ENCODE measurements around the gene FBXL22.

The FBXL22 gene

DNA sequence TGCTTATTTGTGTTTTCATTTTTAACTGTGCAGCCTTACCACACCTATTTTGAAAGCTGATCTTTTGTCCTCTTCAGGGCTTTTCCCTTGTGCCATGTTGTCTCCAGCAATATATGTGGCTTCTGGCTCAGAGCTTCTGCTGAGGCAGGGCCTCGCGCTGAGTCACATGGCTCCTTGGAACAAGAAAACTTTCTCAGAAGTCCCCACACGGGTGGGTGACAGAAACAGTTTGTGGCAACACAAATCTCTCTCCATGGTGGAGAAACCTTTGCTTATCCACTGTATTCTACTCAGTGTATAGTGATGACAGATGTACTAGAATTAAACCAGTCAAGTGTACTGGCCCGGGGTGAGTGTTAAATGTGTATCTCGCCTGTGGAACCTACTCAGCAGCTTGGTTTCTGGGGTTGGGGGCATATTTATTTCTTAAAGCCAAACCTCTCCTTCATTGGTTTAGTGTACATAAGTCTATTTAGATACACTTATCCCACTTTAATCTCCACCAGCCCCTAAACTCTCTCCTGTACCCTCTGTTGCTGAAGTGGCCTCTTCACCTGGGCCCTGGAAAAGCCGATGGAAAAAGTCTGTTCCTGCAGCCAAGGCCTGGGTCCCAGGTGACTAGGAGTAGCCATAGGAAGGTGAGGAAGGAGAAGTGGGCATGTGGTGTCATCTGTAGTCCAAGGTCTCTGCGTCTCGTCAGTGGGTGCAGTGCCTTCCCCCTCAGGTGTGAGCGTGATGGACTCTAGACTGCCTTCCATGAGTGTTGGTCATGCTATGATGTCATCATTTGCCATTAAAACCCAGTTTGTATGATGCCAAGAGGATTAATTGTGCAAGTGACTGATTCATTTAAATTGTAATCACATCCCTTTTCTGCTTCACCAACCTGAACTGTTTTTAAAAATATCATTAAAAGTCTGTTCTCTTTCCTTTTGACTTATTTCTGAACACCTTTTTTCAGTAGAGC, 3.2 kb upstream of the FBXL22 start:
- DNase-seq: no peak

DNA sequence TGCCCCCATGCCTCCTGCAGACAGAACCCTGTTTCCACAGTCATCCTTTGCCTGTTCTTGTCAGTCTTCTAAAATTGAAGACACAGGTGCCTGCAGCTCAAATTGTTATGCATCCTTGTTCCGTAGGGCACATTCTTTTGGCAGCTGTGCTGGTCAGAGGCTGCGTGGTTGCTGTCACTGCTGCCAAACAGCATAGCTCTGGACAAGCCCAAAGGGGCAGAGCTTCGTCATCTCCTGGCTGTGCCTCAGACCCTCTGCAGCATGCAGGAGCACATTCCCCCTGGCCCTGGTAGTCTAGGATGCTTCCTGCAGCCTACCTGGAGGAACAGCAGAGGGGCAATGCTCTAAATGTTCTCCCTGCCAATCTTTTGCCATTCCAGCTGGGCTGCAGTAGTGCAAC, 2.1 kb upstream of the FBXL22 start:
- DNase-seq: no peak

DNA sequence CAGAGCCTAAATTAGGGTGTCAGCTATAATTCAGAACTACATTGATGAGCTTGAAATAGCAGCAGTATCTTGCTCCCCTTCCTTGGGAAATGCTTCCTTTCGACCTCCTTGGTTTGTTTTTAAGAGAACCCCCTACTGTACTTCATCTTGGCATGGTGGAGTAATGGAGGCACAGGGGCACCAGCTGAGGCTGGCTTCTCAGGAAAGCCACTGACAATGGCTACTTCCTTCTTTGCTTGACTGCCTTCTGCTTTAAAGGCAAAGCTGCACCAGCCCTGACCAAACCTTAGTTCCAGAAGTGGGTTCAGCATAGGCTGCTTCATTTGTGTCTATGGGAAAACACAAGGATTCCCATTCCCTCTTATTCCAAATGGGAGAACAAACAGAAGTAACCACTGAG, 1.5 kb upstream of the FBXL22 start:
- no peak for DNase-seq

DNA sequence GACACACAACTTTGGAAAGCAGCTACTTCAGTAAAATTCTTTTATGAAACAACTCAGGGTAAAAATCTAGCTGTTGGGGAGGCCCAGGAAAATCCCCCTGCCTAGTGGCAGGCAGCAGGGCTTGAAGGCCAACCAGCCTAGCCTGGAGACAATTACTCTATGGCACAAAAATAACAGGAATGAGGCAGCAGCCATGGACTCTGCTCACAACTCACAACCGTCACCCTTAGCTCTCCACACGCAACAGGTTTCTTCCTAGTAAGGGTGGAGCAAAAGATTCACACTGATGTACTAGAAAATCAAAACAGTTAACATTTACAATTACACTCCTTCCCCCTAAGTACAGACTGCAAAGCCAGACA, 530 bp upstream of the FBXL22 start:
- no peak for DNase-seq

DNA sequence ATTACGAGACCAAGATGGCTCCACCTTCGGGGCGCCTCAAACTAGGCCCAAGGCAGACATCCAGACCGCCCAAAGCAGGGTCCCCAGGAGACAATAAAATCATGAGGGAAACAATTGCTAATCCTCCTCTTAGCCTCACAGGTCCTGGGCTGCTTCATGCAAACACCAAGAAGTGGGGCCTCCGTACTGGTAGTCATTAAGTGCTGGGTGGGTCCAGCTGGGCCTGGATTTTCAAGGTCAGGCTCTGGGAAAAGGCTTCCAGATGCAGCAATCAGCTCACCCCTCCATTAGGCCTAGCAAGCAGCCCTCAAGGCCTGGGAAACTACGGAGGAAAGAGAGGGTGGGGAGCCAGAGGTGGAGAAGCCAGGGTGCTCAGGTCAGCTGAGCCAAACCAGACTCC, 634 bp downstream of the FBXL22 start:
- no peak for DNase-seq

DNA sequence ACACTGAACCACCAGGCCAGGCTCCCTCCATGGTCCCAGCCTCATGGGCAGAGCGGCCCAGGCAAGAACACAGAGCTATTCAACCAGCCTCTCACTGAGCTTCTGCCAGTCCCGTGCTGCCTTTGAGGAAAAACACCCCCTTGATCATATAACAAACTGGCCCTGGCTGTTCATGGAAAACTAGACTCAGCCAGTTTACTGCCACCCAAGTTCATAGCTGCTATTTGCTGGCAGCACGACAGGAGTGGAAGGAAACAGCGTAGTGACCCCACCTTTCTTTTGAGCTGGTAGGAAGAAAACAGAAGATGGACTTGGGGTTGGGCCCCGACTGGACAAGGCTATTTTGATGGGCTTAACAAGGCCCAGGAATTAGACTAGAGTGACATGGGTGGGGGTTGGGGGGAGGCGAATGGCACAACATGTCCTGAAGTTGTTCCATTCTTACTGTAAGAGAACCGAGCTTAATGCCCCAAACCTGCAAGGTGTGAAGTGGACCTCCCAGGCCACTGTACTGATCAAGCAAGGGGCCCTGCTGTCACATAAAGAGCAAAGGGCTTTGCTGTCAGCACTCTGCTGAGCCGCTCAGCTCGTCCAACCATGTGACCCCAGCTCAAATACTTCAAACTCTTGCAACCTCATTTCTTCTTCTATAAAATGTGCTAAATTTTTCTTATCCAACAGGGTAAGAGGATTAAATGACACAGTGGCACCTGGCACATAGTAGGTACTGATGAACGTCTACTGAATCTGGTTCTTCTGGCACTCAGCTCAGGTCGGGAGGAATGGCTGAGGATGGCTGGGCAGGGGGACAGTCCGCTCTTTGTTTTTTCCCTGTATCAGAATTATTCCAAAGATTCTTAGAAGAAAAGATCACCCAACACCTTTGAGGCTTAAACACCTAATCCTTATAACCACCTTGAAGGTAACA, 1.6 kb downstream of the FBXL22 start:
- no peak for DNase-seq

DNA sequence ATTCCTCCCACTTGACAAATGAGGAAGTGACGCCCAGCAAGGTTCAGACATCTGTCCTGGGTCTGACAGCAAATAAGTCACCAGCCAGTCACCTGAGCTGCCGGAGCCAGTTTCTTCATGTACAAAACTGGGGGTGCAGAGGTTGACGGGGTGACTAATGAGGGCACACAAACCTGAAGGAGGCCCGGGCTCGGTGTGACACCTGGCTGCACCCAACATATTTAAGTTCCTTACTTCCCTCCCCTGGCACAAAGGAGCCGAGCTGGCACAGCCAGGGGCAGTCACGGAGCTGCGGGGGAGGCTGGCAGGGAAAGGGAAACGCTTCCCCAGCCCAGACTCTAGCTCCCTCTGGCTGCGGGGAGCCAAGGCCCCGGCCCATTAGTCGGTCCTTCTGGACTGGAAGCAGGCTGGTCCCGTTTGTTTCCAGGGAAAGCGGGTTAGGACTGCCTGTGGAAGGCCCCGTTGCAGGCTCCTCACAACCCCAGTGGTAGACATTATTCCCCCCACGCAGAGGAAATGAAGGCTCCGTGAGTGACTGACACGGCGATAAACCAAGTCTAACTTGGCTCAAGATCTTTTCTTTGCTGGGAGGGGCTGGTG, 2.3 kb downstream of the FBXL22 start:
- no peak for DNase-seq

DNA sequence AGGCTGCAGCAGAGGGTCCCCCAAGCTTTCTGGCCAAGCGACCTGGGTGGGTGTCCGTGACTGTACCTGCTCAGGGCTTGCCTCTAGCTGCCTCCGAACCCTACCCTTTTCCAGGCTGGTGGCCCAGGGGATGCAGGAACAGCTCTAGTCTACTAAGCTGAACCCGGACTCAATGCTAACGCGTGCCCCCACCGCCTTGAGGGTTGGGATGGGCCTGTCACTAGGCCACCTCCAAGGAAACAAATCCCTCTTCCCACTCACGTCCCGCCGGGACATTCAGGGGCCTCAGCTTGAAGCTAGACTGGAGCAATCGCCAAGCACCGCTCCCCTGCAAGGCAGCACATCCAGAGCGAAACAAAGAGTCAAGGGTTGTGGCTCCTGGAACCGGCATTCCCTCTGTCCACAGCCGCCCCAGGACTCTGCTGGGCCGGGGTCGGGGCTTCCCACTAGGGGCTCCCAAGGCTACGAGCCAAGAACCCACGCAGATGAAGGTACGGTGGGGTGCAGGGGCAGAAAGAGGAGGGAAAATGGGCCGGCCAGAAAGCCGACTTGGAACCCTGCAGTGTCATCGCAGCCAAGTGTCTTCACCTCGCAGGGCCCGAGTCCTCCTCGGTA, 2.9 kb downstream of the FBXL22 start:
- DNase-seq: no peak

DNA sequence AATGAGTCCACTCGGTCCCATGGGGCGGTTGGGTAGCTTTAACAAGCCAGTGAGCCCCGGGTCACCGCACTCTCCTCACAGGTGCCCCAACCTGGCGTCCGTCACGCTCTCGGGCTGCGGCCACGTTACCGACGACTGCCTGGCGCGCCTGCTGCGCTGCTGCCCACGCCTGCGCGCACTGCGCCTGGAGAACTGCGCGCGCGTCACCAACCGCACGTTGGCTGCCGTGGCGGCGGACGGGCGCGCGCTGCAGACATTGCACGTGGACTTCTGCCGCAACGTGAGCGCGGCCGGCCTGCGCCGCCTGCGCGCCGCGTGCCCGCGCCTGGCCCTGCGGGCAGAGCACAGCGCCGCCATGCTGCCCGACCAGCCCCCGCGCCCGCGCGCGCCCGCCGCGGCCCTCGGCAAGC, 3.4 kb downstream of the FBXL22 start:
- DNase-seq: peak; percentile 94

DNA sequence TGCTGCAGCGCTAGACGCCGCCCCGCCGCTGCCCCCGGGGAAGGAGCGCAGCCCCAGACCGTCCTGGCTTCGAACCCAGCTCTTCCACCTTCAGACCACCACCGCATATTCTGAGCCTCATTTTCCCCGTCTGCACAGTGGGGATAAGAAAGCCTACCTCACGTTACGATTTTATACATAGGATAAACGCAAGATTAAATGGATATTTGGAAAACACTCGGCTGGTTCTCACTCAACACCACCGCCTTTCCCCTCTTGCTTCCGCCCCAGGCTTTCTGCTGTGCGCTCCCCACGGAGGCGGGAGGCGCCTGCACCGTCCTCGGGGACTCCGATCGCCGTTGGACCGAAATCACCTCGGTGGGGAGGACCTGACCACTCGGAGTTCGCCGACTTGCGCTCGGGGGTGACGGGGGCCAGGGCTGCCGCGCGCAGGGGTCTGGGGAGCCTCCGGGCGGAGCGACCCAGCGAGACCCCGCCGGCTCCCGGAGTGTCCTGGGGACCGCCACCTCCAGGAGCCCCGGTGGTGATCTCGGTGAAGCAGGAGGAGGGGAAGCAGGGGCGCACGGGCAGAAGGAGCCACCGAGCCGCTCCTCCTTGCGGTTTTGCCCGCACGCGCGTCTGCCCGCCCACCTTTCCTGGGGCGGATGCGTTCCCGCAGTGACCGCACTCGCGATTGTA, 4.0 kb downstream of the FBXL22 start:
- DNase-seq: no peak

DNA sequence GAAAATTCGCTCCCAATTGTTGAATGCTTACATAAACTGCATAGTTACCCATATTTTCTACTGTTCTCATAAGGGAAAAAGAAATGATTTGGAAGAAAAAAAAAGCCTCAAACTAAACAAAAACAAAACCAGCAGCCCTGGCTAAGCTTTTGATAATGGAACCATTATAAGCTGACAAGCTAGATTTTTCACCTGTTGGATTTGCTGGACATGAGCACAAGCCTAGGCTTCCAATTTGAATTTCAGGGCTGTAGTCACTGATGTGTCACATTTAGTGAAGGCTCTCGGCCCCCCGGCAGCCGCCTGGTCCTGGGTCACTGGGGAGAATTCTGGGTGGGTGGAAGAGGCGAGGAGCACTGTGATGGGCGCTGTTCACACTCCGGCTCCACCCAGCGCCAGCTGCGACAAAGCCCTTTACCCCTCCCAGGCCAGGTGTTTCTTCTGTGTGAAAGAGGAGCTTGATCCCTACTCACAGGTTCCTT, 4.6 kb downstream of the FBXL22 start:
- DNase-seq: no peak

DNA sequence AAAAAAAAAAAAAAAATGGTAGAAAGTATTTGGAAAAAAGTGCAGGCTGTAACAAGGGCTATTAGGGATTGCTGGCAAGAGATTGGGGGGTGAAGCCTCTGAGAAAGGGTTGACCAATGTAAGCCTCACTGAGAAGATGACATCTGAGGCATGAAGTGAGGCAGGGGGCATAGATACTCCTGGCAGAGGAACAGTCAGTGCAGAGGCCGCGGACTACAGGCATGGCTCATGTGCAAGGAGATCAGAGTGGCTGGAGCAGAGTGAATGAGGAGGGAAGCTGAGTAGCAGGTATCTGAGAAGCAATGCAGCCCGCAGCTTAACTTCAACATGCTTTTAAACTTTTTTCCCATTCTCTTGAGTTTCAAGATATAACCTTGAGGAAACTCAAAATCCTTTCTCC, 5.4 kb downstream of the FBXL22 start:
- no peak for DNase-seq

DNA sequence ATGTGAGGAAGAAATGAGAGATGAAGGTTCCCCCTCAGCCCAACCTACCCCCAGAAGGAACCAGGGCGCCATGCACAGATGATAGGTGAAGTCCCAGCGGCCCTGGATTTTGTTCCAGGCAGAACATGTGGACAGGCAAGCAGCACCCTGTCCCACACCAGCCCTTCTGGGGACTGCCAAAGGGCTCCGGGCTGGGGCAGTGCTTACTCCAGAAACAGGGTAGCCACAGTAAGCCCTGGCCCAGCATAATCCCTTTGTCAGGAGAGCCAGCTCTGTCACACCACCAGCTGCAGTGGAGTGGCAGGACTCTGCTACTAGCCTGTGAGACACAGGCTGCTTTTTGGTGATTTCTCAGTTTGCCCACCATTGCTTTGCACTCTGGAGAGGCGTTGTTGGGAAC, 6.3 kb downstream of the FBXL22 start:
- DNase-seq: no peak

DNA sequence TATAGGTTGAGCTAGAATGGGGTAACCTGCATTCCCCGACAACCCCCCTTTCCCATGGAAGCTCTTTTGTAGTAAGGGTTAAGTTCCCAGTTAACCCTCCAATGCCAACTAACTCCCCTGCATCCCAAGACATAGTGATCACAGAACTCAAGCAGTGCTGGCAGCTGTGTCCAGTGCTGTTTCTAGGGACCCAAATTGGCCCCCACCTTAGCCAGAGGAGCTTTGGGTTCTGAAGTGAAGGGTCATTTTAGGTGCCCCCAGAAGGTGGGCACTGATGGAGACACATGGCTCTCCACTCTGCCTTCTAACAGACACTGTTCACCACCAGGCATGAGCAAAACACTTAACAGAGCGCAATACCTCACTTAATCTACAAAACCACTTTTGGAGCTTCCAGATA, 7.1 kb downstream of the FBXL22 start:
- no peak for DNase-seq

DNA sequence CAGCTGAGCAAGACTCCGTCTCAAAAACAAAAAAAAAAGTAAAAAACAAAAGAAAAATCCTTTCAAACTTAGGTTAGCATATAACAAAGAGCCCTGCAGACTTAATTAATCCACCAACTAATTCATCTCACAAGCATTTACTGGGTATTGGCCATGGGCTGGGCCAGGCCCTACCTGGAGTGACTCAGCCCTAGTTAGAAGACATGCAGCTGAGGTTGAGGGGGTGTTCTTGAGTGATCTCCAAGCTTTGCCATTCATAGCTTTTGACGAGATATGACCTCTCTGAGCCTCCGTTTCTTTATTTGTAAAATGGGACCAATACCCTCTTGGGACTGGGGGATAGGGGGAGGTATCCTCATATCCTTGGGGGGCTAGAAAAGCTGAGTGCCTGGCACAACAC, 7.8 kb downstream of the FBXL22 start:
- no peak for DNase-seq

DNA sequence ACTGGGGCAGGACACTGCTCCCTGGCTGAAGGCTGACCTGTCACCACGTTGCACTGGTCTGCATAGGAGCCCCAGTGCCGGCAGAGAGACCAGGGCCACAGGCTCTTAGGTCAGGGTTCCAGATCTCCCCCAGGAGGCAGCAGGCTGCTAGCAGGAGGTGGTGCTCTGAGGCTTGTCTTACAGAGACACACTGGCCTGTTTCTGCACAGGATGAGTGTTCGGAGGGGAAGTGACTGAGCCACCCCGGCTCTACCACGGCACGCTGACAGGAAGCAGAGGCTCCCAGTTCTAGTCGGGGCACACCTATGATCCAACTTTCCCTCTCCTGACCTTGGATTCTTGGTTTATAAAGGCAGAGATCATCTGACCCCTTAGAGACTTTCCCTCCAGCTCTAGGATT, 8.6 kb downstream of the FBXL22 start:
- DNase-seq: no peak

DNA sequence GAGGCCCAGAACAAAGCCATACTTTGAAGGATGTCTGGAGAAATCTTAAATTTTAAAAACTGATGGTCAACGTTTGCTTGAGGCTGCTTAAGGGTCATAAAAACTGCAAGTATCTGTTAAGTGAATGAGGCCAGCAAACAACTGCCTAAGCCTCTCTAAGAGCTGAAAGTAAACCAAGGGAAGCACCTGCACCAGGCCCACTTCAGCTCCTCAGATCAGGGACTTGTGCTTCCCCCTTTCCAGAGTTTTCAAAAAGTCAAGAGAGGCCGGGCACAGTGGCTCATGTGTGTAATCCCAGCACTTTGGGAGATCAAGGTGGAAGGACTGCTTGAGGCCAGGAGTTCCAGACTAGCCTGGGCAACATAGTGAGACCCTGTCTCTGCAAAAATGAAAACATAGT, 9.1 kb downstream of the FBXL22 start:
- DNase-seq: no peak

DNA sequence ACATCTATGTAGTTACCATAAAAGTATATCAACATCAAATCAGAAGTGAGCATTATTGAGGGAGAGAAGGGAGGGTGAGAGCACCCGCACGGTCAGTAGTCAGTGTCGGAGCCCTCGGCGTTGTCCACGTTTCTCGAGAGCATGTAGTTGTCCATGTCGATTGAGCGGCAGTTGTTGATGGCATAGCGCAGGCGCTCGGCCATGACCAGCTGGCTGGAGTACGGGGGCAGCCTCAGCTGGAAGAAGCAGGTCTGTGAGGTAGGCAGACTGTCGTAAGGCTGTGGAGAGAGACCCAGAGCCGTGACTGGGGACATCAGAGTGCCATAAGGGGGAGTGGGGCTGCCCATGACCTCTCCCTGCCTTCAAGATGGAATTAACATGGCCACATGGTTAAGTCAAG, 11.8 kb downstream of the FBXL22 start:
- DNase-seq: no peak

DNA sequence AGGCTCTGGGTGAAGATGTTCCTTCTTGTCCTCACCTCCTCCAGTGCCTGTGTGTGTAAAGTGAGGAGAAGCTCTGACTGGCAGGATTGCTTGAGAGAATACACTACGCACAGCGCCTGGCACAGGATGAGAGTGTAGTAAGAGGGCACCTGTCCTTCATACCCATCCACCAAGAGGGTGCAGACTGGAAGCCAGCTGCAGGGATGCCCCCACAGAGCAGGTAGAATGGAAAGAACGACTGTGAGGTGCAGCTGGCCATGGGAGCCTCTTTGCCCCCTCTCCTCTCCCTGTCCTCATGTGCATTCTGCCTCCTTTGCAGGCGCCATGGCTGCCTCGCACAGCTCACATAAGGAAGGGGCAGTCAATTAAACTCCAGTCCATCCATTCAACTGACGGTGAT, 12.3 kb downstream of the FBXL22 start:
- DNase-seq: no peak

DNA sequence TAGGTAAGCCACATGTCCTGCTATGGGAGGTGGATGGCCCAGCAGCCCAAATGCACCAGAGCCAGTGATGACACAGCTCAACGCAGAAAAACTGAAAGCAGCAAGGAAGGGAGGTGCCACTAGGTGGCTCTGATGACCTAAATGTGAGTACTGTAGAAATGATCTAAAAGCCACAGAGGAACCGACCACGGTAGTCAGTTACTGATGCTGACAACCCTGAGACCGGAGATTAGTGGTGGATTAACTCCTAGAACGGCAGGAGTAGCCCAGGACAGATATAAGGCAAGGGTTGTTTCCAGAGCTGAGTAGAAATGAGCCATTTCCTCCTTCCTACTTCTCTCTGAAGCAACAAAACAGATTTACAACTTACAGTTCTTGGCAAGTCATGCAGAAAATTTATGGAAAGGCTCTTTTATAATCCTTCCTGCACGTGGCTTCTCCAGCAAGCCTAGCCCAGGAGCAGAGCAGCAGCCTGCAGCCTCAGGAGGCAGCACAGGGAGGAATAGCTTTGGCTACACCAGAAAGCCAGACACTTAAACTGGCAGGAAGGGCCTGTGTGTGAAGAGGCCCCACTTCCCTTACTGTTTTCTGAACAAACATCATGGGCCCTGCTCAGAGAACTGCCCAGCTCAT, 13.1 kb downstream of the FBXL22 start:
- DNase-seq: peak; percentile 89

DNA sequence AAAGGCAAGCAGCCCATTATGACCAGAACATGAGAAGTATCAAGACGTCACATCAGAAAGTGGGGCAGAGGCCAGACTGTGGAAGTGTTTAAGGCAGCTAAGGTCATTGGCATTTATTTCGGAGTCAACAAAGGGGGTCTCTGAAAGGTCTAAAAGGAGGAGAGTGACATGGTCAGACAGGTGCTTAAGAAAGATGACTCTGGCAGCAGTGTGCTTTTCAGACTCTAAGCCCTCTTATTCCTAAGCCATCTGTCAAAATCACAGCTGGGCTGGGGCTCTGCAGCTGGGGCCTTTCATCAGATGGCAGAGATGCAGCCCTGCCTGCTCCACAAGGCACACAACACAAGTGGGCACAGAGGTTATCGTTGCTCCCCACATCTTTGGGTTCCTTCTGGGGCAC, 14.0 kb downstream of the FBXL22 start:
- DNase-seq: peak; percentile 19

DNA sequence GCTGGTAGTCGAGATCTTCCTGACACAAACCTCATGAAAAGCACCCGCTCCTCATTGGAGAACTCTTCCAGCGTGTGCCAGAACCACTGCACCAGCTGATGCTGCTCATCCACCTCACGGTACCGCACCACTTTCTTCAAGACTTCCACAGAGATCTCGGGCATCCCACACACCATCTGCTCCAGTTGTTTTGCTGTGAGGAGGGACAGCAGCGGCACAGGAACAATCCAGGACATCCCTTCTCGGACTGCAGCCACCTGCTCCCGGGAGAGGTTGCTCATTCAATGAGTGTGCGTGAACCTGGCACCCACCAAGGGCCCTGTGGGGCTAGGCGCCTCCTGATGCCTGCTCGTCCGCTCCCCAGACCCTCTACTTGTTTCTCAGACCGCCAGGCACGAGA, 15.1 kb downstream of the FBXL22 start:
- no peak for DNase-seq

Data from retina (tissue), 1 donor.